GM18909 (cell line): ENCODE data around the gene ALK.

Source experiments
- ATAC-seq: cut with Tn5 transposase; IDR thresholded peaks from one replicate; pipeline ENCODE4 v1.9.1; 2021; ENCODE audit warnings: mild to moderate bottlenecking; ENCODE audit not compliant: unreplicated experiment, poor library complexity

ALK gene

DNA sequence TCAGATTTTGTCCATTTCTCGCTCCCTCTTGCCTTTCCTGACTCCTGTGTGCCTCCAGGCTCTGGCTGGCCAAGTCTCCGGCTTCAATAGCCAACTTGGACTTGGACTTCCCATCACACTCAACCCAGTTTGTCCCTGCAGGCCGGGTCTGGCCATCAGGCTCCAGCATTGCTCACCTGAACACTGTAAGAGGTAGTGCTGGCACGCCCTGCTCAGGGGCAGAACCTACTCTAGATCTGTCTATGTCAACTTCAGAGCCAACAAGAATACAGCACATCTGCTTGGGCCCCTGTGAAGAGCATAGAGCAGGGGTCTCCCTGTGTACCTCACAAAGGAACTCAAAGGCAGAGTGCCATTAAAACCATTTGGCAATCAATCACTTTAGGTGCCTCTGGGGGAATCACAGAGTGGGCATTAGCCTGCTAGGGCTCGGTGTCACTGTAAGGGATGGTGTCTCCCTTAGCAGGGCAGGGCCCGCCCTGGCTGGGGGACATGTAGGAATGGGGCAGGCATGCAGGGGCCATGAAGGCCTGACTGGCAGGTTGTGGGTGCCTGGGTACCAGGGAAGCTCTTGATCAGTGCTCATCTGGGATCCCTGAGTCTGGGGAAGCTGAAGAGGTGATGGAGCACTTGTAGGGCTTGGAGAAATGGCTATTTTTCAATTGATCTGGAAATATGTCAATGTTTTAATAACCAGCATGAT is 480.3 kb downstream of the ALK start:
- ATAC-seq, result no peak

GRCh38 chr2:29433920-29434319 is 487.5 kb downstream of the ALK start:
- ATAC-seq, result no peak

DNA sequence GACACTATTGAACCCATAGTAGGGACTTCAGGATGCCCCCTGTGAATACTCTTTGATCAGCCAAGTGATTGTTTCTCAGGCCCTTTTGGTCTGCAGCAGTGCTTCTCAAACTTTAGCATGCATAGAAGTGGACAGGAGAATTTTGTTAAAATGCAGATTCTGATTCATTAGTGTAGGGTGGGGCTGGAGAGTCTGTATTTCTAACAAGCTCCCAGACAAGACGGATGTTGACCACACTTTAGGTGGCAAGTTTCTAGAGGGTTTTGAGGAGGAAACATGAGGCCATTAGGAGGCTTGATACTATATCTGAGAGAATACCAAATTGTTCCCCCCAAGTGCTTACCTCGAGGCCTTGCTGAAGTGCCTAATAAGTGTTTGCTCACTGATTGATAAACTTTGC is 488.3 kb downstream of the ALK start:
- ATAC-seq, result no peak

GRCh38 chr2:29431485-29431884 is 489.9 kb downstream of the ALK start:
- ATAC-seq, result no peak

- ATAC-seq, result no peak
Measured at GRCh38 chr2:29430382-29431112, 490.8 kb downstream of the ALK start.

DNA sequence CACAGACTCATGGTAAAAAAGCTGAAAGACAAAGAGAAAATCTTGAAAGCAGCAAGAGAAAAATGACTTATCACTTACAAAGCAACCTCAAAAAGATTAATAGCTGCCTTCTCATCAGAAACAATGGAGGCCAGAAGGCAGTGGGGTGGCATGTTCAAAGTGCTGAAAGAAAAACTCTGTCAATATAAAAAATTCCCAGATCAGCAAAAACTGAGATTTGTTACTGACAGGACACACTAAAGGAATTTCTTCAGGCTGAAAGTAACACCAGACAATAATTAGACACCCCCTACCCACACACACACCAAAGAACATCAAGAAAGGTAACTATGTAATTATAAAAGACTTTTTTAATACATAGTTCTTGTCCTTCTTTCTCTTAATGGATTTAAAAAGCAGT is 495.0 kb downstream of the ALK start:
- no peak for ATAC-seq

- no peak for ATAC-seq
Measured at GRCh38 chr2:29425866-29426265, 495.5 kb downstream of the ALK start.

DNA sequence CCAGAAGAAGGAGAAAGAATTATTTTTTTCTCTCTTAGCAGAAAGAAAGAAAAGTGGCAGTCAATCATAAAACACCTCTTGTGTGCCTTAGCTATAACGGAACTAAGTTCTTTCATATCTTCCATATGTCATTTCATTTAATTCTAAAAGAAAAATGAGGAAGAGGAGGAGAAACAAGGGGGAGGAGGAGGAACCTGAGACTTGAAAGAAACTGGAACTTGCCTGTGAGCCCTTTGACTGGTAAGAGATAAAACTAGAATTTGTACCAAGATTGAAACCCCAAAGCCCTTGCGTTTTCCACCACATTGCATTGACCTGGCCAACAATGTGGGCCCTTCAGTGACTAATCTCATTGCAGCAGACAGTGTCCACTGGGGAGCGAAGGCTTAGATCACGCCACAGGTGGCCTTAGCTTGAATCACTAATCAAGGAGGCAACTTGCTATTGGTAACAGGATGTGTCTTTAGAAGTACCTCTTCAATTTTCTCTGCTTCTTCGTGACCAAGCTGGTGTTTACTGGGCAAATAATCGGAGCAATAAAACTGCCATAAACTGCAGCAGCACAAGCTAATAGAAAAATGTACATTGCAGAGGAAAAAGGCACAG is 498.2 kb downstream of the ALK start:
- no peak for ATAC-seq

DNA sequence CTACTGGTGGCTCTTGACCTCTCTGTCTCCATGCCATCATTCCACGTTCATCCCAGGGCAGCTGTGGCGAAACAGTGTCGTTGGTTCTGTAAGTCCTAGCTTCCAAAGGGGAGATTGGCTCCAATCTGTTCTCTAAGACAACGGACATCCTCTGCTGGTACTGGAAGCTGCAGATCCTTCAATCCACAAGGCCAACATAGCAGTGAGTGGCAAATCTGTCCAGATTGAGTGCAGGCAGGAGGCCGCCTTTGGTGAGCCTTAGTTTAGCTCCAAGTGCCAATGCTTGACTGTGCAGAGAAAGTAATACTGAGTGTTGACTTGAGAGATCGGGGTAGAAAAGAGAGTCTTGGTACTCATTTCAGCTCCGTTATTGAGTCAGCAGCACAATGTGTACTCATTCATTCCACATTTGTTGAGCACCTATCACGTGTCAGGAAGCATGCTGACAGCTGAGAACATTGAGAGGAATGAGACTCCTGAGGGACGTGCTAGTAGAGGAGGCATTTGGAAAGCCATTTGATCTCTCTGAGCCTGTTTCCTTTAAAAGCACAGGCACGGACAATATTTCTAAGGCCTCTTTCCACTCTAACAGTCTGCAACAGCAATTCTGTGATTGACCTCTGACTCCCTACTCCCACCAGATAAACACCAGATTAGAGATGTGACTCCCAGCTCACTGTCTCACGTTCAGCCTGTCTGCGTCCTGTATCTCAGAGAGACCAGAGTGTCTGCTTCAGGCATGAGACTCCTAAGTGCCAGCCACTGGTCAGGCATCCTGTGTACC is 500.2 kb downstream of the ALK start:
- no peak for ATAC-seq

DNA sequence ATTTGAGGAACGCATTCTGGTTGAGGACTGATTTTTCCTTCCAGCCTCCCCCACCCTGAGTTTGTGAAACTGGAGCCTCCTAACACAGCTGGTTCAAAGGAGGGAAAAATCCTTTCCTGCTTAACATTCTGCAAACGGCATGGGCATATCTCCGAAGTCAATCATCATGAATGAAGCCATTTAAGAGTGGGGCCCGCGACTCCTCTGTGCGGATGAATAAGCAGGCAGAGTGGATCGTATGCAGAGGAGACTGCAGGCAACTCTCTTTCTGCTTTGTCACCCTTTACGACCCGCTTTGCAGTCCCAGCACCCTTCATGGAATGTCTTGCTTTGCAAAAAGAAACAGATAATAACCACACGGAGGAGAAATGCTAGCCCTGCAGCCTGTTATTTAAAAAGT is 500.9 kb downstream of the ALK start:
- ATAC-seq, result no peak

- no peak for ATAC-seq
Measured at GRCh38 chr2:29417630-29418029, 503.8 kb downstream of the ALK start.

DNA sequence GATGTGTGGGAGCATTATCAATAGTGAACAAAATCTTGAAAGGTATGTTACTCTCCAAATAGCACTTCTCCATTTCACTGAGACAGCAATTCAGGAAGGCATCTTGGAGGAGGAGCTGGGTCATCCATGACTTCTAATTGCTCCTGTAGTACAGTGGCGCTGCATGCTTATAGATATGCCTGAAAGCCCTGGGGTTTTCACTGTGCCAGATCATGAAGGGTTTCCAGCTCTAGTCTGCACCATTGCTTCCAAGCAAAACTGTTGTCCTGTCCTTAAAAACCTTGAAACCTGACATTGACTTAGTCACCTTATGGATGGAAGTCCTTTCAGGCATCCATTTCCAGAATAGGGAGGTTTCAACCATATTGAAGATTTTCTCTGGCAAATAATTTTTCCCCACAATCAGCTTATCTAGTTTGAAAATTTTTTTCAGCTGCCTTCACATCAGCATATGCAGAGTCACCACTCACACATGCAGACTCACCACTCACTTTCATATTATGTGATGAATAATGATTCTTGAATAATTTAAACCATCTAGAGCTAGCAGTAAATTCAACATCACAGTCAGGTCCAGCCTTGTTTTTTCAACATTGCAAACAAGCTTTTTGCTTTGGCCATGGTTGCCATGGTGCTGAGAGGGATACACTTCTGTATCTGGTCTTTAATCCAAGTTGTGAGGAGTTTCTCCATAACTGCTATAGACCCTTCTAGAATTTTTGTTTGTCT is 509.0 kb downstream of the ALK start:
- no peak for ATAC-seq

- ATAC-seq, result no peak
Measured at GRCh38 chr2:29405707-29406106, 515.7 kb downstream of the ALK start.

- no peak for ATAC-seq
Measured at GRCh38 chr2:29405266-29405665, 516.1 kb downstream of the ALK start.

DNA sequence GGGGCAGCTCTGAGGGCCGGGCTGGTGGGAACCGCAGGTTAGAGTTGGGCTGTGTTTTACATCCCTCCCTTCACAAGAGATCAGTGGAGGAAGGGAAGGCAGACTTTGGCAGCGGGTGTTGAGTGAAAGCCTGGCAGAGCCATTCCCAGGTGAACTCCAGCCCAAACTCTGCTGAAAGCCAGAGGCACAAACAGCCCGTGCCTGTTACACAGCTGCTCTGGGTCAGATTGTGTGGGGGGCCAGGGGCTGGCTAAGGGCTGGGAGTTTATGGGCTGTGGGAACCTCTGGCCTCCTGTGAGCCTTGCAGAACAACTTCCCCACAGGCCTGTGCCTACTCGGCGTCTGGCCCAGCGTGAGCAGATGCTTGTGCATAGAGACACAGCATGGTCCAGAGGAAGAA is 519.4 kb downstream of the ALK start:
- no peak for ATAC-seq

- no peak for ATAC-seq
Measured at GRCh38 chr2:29400930-29401653, 520.3 kb downstream of the ALK start.

- no peak for ATAC-seq
Measured at GRCh38 chr2:29398384-29399237, 522.8 kb downstream of the ALK start.

- no peak for ATAC-seq
Measured at GRCh38 chr2:29397713-29398112, 523.7 kb downstream of the ALK start.

DNA sequence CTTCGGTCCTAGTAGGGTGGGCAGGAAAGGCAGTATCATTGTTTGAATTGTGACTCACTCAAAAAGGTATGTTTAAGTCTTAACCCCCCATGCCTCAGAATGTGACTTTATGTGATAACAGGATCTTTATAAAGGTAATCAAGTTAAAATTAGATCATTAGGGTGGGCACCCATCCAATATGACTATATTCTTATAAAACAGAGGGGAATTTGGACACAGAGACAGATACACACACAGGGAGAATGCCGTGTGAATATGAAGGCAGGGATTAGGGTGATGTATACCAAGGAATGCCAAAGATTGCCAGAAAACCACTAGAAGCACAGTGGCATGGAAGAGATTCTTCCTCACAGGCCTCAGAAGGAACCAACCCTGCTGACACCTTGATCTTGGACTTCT is 524.3 kb downstream of the ALK start:
- no peak for ATAC-seq
